ENCODE measurements around the gene NFIX.
A peak's percentile ranks its signal among the peaks of the same experiment; 100 is the strongest.
"Not testable (repeated sequence)": the region's sequence is repeated elsewhere in the genome, so short reads cannot be mapped to it uniquely, and the experiment has no call there.

Gene NFIX

DNA sequence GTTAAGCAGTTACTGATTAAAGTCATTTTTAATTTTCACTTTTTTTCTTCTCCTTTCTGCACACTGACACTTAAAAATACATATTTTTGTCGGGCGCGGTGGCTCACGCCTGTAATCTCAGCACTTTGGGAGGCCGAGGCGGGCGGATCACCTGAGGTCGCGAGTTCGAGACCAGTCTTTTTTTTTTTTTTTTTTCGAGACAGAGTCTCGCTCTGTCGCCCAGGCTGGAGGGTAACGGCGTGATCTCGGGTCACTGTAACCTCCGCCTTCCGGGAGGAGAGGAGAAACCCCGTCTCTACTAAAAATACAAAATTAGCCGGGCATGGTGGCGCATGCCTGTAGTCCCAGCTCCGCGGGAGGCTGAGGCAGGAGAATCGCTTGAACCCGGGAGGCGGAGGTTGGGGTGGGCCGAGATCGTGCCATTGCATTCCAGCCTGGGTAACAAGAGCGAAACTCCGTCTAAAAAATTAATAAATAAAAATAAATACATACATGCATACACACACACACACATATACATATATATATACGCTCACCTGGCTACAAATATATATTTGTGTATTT, 37.8 kb upstream of the NFIX start:
- not testable (repeated sequence) for DNase-seq

DNA sequence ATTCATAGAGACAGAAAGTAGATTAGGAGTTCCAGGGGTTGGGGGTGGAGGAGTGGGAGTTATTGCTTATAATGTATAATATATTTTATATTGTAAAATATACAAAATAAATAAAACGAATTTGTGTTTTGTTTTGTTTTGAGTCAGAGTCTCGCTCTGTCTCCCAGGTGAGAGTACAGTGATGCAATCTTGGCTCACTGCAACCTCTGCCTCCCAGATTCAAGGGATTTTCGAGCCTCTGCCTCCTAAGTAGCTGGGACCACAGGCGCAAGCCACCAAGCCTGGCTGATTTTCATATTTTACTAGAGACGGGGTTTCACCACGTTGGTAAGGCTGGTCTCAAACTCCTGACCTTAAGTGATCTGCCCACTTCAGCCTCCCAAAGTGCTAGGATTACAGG, 35.8 kb upstream of the NFIX start:
- no peak for DNase-seq

DNA sequence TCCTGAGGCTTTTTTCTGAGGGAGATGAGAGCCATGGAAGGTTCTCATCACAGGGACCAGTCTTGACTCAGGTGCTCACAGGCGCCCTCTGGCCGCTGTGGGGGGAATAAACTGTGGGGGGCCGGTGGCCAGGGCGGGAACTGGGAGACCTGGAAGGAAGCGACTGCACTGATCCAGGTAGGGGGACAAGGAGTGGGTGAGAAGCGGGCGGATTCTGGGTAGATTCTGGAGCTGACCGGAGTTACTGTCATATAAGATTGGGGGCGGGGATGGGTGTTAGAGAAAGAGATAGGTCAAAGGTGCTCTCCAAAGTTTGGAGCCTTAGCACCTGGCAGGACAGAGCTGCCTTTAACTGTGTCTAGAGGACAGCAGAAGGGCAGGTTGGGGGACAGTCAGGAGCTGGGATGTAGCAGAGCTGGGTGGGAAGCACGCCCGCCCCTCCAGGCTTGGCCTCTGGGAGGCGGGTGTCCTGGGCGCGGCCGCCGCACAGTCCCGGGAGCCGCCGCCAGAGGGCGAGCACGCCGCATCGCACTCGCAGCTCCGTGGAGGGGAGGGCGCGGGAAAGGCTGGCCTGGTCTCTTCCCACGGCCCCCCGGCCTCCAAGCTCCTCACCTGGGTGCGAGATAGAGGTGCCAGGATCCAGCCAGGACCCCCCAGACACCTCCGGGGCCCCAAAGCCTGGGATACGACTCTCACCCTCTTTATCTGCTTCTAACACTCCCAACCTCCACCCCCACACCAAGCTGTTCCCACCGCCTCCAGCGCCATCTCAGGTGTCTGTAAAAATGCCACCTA, 30.1 kb upstream of the NFIX start:
- DNase-seq, result peak in 50 of 56 donors; percentile 11 to 86 (median 56)

DNA sequence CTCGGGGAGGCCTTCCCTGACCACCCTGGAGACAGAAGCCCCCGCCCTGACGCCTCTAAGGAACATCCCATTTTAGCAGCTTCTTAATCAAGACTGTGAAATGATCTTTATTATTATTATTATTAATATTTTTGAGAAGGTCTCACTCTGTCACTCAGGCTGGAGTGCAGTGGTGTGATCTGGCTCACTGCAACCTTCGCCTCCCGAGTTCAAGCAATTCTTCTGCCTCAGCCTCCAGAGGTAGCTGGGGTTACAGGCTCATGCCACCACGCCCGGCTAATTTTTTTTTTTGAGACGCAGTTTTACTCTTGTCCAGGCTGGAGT, 29.5 kb upstream of the NFIX start:
- DNase-seq, result no peak

DNA sequence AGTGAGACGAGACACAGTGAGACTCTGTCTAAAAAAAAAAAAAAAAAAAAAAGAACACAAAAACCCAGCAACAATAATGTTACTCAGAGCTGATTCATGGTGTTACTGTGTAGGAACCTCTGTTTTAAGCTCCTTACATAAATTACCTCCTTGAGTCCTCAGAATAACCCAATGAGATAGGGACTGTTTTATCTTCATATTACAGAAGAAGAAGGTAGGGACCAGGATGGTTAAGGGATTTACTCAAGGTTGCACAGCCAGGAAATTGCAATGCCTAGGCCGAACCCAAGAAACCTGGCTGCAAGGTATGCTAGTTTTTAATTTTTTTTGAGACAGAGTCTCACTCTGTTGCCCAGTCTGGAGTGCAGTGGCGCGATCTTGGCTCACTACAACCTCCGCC, 27.4 kb upstream of the NFIX start:
- no peak for DNase-seq

DNA sequence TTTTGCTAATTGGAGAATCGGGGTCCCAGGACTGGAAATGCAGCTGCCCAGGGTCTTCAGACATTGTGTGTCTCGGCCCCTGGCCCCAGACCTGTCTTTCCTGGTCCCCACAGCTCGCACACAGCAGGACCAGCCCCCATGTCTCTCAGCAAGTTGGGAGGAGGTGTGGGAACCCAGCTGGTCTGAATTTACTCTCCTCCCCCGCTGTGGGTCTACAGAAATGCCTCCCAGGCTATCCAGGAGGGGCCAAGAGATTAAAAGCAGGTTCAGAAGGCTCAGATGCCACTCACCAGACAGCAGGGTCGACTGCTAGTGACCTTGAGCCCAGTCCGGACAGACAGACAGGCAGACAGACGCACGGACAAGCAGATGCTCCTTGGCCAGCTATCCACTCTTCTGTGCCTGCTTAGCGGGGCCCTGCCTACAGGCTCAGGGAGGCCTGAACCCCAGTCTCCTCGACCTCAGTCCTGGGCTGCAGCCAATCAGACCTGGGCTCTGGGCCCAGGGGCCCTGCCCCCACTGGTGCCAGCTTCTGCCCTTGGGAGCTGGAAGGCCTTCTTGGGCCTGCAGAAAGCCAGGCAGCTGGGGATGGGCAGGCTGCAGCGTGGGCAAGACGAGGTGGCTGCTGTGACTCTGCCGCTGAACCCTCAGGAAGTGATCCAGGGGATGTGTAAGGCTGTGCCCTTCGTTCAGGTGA, 25.8 kb upstream of the NFIX start, which contains the start of gene DAND5:
Gene DAND5, plus strand, starts transcription at position 285 of the 697 bp plus-strand sequence. Its CDS starts 85 bp downstream, at position 370.
- DNase-seq, result peak in 40 of 56 donors; percentile 5 to 77 (median 46)

DNA sequence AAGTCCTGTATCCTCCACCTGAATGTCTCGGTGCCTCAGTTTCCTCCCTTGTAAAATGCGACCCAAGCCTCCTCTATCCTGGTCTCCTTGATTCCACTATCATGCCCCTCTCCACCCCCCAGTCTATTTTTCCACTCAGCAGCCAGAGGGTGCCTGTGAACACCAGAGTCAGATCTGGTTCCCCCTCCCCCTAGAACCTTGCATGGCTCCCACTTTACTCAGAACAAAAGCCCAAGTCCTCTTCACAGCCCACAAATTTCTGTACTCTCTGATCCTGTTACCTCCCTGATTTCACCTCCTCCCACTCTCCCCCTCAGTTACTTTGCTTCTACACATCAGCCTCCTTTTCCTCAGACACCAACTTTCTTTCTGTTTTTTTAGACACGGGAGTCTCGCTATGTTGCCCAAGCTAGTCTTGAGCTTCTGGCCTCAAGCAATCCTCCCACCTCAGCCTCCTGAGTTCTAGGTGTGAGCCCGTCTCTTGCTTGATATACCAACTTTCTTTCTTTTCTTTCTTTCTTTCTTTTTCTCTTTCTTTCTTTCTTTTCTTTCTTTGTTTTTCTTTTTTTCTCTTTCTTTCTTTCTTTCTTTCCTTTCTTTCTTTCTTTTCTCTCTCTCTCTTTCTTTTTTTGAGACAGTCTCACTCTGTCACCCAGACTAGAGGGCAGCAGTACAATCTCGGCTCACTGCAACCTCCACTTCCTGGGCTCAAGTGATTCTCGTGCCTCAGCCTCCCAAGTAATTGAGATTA, 25.0 kb upstream of the NFIX start:
- no peak for DNase-seq

DNA sequence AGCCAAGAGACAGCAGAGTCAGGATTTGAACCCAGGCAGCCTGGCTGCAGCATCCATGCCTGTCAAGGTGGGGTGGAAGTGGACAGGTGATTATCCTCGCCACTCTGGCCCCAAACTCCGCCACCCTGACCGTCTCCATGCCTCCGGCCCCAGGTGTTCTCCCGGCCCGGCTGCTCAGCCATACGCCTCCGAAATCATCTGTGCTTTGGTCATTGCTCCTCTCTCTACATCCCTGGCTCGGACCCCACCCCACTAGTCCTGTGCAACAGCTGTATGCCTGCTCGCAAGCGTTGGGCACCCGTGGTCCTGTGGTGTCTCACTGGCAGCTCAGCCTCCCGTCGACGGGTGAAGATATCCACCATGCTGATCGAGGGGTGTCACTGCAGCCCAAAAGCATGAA, 22.0 kb upstream of the NFIX start:
- no peak for DNase-seq

DNA sequence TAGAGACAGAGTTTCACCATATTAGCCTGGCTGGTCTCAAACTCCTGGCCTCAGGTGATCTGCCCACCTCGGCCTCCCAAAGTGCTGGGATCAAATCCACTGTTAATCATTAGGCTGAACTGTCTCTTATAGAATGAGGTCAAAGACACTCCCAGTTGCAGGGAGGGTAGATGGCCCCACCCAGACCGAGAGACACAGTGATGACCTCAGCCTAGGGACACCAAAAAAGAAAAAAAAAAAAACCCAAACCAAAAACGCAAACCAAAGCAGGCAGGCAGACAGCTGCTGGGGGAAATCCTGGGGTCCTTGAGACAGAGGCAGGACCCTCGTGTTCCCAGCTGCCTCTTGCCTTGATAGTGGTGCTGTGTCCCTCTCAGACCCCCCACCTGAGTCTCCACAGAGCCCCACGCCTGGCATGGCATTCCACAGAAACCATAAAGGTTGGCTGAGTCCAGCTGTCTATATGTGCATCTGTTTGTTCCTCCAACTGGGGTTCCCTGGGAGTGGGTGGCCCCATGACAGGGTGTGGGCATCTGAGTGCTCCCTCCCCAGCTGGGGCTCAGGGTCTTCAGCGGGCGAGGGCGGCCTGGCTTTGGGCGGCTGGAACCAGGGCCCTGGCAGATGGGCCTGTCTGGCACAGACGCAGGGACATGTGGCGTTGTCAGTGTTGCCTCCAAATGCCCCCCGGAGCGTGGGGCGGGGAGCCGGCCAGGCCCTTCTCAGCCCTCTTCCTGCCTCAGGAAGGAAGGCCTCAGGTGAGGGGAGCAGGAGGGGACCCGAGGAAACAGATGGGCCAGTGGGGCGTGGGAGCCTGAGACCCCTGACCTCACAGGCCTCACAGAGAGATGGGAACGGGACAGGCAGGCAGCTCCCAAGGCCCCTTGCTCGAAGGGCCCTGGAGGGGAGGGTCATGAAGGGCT, 20.7 kb upstream of the NFIX start:
- DNase-seq, result no peak

DNA sequence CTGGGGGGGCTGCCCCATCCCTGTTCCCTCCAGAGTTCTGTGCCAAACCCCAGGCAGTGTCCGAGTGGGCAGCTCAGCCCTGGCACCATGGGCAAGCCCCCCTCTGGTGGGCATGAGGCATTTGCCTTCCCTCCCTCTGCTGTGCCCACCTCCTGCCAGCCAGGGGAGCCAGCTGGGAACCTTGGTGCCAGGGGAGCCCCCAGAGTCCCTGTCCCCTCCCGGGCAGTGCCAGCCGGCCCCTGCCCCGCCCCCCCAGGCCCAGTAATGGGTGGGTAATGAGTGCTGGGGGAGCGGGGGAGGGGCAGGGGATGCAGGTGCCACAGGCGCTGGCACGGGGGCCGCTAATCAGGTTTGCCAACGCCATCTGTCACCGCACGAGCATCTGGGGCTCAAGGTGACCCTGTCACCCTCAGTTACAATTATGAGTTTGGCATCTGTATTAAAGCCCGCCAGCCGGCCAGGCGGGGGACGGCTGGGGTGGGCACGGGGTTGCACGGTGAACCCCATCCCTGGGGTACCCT, 20.0 kb upstream of the NFIX start:
- DNase-seq, result no peak

DNA sequence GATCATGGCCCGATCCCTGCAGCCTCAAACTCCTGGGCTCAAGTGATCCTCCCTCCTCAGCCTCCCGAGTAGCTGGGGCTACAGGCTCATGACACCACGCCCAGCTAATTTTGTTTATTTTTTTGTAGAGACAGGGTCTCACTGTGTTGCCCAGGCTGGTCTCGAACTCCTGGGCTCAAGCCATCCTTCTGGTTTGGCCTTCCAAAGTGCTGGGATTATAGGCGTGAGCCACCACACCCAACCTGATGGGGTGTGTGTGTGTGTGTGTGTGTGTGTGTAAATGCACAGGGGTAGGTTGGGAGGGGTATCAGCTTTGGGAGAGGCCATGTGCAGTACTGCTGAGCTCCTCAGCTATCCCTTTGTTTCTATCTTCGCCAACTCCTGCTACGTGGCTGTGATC, 19.2 kb upstream of the NFIX start:
- not testable (repeated sequence) for DNase-seq

DNA sequence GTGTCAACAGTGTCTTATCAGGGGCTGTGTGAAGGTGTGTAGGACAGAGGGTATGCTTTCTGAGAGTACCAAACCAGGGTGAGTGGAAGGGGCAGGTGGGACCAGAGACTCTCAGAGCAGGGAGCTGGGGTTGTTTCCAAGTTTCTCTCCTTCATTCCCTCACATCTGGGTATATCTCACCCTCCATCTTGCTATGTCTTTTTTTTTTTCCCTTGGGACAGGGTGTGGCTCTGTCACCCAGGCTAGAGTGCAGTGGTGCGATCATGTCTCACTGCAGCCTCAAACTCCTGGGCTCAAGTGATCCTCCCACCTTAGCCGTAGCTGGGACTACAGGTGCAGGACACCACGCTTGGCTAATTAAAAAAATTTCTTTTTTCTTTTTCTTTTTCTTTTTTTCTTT, 15.3 kb upstream of the NFIX start:
- no peak for DNase-seq

DNA sequence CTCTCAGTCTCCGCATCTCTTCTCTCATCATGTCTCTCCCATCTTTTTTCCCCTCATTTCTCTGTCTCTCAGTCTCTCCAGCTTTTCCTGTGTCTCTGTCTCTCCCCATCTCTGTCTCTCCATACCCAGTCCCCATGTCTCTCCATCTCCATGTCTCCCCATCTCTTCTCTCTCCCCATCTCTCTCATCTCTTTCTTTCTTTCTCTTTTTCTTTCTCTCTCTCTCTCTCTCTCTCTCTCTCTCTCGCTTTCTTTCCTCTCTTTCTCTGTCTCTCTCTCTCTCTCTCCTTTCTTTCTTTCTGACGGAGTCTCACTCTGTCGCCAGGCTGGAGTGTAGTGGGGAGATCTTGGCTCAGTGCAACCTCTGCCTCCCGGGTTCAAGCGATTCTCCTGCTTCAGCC, 12.6 kb upstream of the NFIX start:
- no peak for DNase-seq

DNA sequence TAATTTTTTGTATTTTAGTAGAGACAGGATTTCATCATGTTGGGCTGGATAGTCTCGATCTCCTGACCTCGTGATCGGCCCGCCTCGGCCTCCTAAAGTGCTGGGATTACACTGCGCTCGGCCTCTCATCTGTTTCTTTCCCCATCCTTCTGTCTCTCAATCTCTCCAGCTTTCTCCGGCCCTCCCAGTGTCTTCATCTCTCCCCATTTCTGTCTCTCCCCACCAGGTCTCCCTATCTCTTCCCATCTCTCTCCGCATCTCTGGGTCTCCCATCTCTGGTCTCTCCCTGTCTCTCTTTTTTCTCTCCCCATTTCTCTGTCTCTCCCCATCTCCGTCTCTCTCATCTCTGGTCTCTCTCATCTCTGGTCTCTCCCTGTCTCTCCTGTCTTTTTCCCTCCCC, 12.2 kb upstream of the NFIX start:
- DNase-seq, result no peak

DNA sequence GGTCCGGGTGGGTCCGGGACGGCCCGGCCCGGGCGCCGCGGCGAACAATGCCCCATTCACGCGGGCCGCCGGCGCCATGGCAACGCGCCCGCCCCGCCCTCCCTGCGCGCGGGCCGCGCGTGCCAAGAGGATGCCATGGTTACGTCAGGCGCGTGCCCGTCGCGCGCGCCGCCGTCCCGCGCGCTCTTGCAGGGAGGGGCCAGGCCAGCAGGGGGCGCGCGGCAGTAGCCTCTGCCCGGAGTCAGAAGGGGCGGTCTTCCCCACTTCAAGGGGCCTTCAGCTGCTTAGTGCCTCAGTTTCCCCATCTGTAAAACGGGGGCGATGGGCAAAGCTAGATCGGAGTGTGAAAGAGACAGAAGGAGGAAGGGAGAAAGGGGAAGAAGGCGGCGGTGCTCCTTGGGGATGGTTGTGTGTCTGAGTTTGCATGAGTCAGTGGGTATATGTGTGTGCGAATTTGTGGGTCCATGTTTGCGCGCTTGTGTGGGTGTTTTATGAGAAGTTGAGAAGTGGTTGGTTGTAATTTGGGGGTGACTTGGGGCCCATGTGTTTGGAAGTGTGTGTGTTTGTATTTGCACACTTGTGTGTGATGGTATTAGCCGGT, 11.6 kb upstream of the NFIX start:
- DNase-seq, result peak in 55 of 56 donors; percentile 21 to 91 (median 74)

DNA sequence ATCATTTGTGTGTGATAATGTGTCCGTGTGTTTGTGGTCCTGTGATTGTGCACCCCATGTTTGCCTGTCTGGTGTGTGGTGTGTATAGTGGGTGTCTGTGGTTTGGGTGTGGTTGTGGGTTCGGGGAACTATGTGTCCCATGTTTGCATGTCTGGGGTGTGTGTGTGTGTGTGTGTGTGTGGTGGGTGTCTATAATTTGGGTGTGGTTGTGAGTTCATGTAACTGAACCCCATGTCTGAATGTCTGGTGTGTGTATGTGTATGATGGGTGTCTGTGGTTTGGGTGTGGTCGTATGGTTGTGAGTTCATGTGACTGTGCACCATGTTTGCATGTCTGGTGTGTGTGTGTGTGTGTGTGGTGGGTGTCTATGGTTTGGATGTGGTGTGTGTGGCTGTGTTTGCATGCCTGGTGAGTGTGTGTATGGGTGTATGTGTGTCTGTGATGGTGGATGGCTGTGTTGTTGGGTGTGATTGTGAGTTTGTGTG, 11.1 kb upstream of the NFIX start:
- DNase-seq, result no peak

DNA sequence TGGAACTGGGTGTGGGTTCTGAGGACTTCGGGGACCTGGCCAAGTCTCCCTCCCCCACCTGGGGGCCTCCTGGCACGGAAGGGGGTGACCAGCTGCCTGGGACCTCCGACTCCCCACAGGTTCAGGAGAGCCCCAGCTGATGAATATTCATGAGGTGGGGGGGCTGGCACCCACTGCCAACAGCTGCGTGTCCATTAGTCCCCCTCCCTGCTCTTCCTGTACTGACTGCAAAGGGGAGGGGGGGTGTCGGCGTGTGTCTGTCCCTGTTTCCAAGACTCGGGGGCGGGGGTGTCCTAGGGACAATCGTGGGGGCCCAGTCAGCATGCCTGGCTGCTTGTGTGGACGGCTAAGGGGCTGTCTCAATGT, 10.6 kb upstream of the NFIX start:
- peak in 30 of 56 donors; percentile 27 to 72 (median 55) for DNase-seq

DNA sequence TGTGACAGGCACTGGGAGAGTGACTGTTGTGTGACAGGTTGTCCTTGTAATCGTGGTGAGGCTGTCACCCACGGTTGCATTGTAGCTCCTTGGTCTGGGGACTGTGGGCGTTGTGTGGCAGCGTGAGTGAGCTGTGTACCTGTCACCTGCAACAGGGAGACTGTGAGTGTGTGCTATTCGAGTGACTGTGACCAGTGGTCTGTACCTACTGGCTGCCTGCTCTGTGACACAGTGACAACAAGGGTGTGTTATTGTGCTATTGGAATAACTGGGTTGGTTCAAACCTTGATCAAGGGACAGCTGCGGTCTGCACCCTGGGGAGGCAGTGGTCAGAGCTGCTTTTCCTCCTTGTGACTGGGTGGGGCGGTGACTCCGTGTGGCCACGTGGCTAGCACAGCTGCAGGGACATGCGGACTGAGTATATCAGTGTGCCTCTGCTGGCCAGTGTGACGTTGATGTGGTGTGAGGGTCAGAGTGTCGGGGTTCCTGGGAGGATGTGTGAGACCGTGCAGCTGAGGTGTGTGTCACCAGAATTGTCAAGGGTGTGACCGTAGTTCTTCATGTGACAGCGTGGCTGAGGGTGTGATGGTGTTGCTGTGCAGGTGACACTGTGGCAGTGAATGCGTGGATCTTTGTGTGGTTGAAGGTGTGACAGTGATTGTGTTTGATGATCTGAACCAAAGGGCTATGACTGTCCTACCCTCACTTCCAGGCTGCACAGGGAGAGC, 10.1 kb upstream of the NFIX start:
- DNase-seq, result peak in 52 of 56 donors; percentile 24 to 94 (median 78)

DNA sequence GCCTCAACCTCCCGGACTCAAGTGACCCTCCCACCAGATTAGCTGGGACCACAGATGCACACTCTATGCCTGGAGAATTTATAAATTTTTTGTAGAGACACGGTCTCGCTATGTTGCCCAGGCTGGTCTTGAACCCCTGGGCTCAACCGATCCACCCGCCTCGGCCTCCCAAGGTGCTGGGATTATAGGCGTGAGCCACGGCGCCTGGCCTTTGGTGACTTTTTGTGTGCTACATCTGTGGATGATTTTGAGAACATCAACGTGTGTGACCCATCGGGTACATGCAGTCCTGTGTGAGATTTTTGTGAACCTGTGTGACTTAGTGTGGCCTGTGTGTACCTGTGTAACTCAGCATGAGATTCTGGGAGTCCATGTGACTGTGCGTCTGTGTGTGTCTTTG, 8.5 kb upstream of the NFIX start:
- no peak for DNase-seq
